ENCODE measurements around the gene ERBIN. TPM values are rescaled to one million over a fixed set of nuclear protein-coding genes. Genes with fewer than 3 reads are reported as not detected.
"Not testable (repeated sequence)": the region's sequence is repeated elsewhere in the genome, so short reads cannot be mapped to it uniquely, and the experiment has no call there.

Gene ERBIN
- total RNA-seq, 4 donors from 2014 or later, result 116 to 218 (median 152) TPM

GRCh38 chr5:65952259-65952658 is 25.9 kb downstream of the ERBIN start:
- H3K9me3 ChIP-seq, result no peaks in the 10 kb centered on the region
- H3K27ac ChIP-seq, result no peak overlapping the region
- H3K27me3 ChIP-seq, result no peaks in the 10 kb centered on the region
- TF ChIP-seq POLR2A (IDR thresholded peaks at IDR 0.05), result no peak
- no peak for TF ChIP-seq CTCF (IDR thresholded peaks at IDR 0.05)
- H3K4me1 ChIP-seq, result peaks cover 0 to 7% (median 2%) of the 10 kb centered on the region in 4 donors
- no peaks in the 10 kb centered on the region for H3K36me3 ChIP-seq
- no peak overlapping the region for H3K4me3 ChIP-seq
- DNase-seq, result no peak

GRCh38 chr5:65954200-65954599 is 27.8 kb downstream of the ERBIN start:
- no peak overlapping the region for H3K27ac ChIP-seq
- peaks cover 0 to 7% (median 2%) of the 10 kb centered on the region in 4 donors for H3K4me1 ChIP-seq
- H3K9me3 ChIP-seq, result no peaks in the 10 kb centered on the region
- H3K4me3 ChIP-seq, result no peak overlapping the region
- no peaks in the 10 kb centered on the region for H3K27me3 ChIP-seq
- no peaks in the 10 kb centered on the region for H3K36me3 ChIP-seq
- TF ChIP-seq CTCF (IDR thresholded peaks at IDR 0.05) (no peak), POLR2A (IDR thresholded peaks at IDR 0.05) (no peak)
- DNase-seq, result no peak

GRCh38 chr5:65955746-65956145 is 29.4 kb downstream of the ERBIN start:
- Histone ChIP-seq H3K9me3 (no peaks in the 10 kb centered on the region), H3K4me1 (peaks cover 0 to 7% (median 2%) of the 10 kb centered on the region in 4 donors), H3K27ac (no peak overlapping the region), H3K4me3 (no peak overlapping the region), H3K36me3 (no peaks in the 10 kb centered on the region), H3K27me3 (no peaks in the 10 kb centered on the region)
- TF ChIP-seq POLR2A (IDR thresholded peaks at IDR 0.05) (no peak), CTCF (IDR thresholded peaks at IDR 0.05) (no peak)
- DNase-seq, result no peak

- not testable (repeated sequence) for H3K36me3 ChIP-seq, H3K27ac ChIP-seq, H3K9me3 ChIP-seq, H3K27me3 ChIP-seq, H3K4me3 ChIP-seq, DNase-seq
- H3K4me1 ChIP-seq, result peaks cover 0 to 21% (median 2%) of the 10 kb centered on the region in 4 donors
Observed at GRCh38 chr5:65957703-65958102, 31.3 kb downstream of the ERBIN start.

GRCh38 chr5:65961633-65962032 is 35.3 kb downstream of the ERBIN start:
- Histone ChIP-seq H3K4me3 (no peak overlapping the region), H3K27me3 (no peaks in the 10 kb centered on the region), H3K9me3 (no peaks in the 10 kb centered on the region), H3K36me3 (no peaks in the 10 kb centered on the region), H3K4me1 (peaks cover 0 to 14% (median 0%) of the 10 kb centered on the region in 4 donors), H3K27ac (no peak overlapping the region)
- DNase-seq, result no peak
- no peak for TF ChIP-seq POLR2A (IDR thresholded peaks at IDR 0.05)
- no peak for TF ChIP-seq CTCF (IDR thresholded peaks at IDR 0.05)

GRCh38 chr5:65967288-65968066 is 41.1 kb downstream of the ERBIN start:
- Histone ChIP-seq H3K9me3 (no peaks in the 10 kb centered on the region), H3K4me1 (peaks cover 0 to 31% (median 0%) of the 10 kb centered on the region in 4 donors), H3K27me3 (no peaks in the 10 kb centered on the region), H3K36me3 (no peaks in the 10 kb centered on the region), H3K27ac (no peak overlapping the region), H3K4me3 (no peak overlapping the region)
- no peak for DNase-seq
- TF ChIP-seq CTCF (IDR thresholded peaks at IDR 0.05) (no peak), POLR2A (IDR thresholded peaks at IDR 0.05) (no peak)

All from Peyer's patch (tissue), 4 donors.